Measurements from ENCODE around the gene ZNF277.

Gene ZNF277

DNA sequence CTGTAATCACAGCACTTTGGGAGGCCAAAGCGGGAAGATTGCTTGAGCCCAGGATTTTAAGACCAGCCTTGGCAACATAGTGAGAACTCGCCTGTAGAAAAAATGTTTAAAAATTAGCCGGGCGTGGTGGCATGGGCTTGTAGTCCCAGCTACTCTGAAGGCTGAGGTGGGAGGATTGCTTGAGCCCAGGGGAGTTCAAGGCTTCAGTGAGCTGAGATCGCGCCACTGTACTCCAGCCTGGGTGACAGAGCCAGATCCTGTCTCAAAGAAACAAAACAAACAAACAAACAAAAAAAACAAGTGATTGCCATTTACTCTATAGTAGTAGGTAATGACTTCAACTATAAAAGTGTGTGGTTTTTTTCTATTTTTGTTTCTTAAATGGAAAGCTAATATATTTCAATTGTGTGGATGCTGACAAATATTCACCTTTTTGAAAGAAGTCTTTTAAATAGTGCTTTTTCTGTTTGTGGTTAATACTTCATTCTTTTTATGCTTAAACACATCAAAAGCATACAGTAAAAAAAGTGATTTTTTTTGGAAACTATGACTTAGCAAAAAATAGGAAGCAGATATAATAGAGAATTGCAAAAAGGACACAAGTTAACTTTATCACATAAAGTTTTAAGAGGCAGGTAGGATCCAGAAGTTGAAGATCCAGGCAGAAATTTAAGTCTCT lies 48.4 kb downstream of the ZNF277 start:
- DNase-seq (ENCODE audit: low read depth in 2 of 2), result no peak

DNA sequence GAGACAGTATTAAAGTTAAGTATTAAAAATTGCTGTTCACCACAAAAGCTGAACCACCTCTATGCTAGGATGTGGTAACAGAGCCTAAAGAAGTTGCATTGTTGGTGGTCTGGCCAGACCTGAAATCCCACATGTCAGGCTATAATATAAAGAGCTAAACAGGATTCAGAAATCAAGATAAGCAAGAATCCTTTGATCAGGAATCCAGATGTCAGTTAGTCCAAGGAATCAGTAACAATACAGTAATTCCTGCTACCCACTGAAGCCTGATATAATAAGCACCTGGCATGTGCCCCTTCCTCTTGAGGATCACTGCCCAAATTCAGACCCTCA lies 48.9 kb downstream of the ZNF277 start:
- DNase-seq (ENCODE audit: low read depth in 2 of 2), result no peak

DNA sequence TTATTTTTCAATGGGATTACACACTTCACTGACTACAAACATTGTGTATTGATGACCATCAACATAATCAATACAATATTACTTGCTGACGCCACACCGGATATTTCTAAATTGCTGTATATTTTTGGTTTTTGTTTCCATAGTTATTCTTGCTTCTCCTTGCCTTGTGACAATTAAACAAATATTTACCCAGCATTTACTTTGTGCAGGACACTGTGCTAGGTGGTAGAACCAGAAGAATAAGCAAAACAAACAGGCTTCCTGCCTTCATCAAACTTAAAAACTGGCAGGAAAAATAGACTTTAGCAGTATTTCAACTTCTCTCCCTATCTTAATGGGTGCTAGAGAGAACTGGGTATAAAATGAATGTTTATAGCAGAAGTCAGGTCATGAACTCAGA lies 50.6 kb downstream of the ZNF277 start:
- DNase-seq (ENCODE audit: low read depth in 2 of 2), result no peak

GRCh38 chr7:112260911-112261310 lies 54.4 kb downstream of the ZNF277 start:
- no peak for DNase-seq (ENCODE audit: low read depth in 2 of 2)

- DNase-seq (ENCODE audit: low read depth in 2 of 2), result no peak
Observed at GRCh38 chr7:112262036-112262435, 55.5 kb downstream of the ZNF277 start.

DNA sequence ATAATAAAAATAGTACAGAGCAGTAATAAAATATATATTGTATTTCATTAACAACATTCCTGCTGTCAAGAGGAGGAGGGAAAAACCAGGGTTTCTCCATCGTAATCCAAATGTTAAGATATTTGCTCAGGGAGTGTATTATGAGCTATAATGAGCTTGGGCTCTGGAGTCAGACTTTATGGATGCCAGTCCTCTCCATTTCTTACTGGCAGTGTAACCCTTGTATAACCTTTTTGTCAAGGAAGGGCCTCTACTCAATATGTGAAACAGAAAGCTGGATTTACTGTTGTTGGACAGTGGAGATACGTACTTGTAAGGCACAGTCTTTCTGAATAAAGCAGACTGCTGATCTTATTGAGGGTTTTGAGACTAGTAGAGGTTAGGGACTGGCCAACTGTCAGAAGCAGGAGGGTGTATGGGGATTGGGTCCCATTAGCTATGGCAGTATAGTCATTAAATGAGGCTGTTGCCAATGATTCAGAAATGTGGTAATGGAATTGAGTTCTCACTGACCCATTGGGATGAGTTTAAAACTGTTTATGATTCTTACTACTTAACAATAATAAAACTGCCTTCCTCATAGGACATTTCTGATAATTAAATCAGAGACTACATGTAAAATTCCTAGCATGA lies 56.5 kb downstream of the ZNF277 start:
- DNase-seq (ENCODE audit: low read depth in 2 of 2), result no peak

- DNase-seq (ENCODE audit: low read depth in 2 of 2), result no peak
Observed at GRCh38 chr7:112263519-112263918, 57.0 kb downstream of the ZNF277 start.

GRCh38 chr7:112266141-112266540 lies 59.6 kb downstream of the ZNF277 start:
- no peak for DNase-seq (ENCODE audit: low read depth in 2 of 2)

DNA sequence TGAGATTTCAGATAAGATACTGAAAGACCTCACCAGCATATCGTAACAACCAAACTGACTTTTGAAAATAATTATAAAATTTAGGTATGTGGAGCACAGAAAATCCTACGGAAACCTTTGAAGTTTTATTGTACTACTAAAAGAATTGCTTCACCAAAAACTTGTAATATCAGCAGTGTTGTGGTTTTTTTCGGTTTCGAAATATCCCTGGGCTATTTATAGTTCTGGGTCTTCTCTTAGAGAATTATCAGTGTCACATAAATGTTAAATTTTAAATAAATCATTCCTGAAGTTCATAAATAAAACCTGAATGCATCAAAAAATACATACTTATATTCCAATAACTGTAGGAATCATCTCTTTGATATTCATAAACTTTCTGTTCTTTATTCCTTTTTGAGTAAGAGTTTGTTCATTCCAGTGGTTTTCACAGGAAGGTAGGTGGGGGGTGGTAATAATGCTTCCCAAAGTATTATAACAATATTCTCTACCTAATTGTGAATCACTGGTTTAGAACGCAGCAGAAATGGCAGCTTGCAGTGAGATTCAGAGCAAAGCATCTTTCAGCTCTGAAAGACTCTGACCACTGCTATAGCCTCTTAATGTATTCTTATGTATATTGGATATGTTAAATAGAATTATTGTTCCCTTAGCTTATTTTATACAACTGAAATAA lies 60.2 kb downstream of the ZNF277 start:
- DNase-seq (ENCODE audit: low read depth in 2 of 2), result no peak

GRCh38 chr7:112267944-112268691 lies 61.6 kb downstream of the ZNF277 start:
- no peak for DNase-seq (ENCODE audit: low read depth in 2 of 2)

GRCh38 chr7:112271162-112271561 lies 64.7 kb downstream of the ZNF277 start:
- DNase-seq (ENCODE audit: low read depth in 2 of 2), result no peak

- no peak for DNase-seq (ENCODE audit: low read depth in 2 of 2)
Observed at GRCh38 chr7:112272921-112273561, 66.5 kb downstream of the ZNF277 start.

DNA sequence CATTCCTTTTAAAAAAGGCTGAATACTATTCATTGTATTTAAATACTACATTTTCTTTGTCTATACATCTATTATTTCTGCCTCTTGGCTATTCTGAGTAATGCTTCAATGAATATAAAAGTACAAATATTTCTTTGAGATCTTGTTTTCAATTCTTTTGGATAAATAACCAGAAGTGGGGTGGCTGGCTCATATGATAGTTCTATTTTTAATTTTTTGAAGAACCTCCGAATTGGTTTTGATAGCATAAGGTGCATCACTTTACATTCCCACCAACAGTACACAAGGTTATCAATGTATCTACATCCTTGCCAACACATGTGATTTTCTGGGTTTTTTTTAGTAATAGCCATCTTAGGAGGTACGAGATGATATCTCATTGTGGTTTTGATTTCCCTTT lies 72.5 kb downstream of the ZNF277 start:
- DNase-seq (ENCODE audit: low read depth in 2 of 2), result no peak

- DNase-seq (ENCODE audit: low read depth in 2 of 2), result no peak
Observed at GRCh38 chr7:112280267-112280666, 73.8 kb downstream of the ZNF277 start.

- DNase-seq (ENCODE audit: low read depth in 2 of 2), result no peak
Observed at GRCh38 chr7:112282476-112283188, 76.1 kb downstream of the ZNF277 start.

DNA sequence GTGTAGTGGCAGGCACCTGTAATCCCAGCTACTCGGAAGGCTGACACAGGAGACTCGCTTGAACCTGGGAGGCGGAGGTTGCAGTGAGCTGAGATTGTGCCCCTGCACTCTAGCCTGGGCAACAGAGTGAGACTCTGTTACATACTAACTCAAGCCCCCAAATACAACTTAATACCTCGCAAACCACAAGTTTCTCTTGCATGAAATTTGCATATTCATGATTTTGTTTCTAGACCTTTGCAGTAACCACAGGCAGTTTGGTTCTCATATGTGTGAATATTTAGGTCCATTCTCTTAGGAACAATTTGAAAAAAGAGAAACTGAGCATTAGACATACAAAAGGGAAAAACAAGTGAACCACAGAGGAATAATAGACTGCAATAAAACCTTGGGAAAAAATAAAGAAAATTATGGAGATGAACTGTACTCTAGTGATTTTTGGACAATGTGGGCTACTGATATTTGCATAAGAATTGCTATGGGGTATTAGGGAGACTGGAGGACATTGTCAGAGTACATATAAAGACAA lies 77.0 kb downstream of the ZNF277 start:
- DNase-seq (ENCODE audit: low read depth in 2 of 2), result no peak

DNA sequence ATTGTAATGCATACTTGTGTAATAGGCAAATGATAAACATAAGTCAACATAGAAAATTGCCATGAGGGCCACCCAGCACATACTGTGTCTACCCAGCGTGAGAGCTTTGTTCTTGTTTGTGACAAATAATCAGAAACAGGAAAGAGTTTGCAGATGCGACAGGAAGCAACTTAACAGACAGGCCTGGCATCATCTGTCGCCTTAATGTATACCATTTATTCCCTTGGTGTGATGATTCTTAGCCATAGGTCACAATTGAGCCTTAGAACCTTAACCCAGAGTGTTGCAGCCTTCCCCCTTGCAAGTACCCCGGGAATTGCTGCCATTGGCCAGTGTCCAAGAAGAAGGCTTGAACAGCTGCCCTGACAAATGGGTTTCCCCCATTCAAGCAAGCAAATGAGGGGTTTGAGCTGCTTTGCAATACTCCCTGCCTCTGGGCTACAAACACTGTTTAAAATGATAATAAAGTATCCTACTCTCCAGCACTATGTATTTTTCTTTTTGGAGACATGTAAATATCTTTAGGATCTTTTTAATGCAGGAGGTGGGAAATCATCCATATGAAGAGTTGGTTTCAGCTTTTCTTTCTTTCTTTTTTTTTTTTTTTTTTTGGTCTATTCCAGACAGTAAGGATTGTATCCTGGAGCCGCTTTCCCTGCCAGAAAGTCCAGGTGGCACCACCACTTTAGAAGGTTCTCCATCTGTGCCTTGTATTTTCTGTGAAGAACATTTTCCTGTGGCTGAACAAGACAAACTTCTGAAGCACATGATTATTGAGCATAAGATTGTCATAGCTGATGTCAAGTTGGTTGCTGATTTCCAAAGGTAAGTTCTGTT lies 80.0 kb downstream of the ZNF277 start:
- DNase-seq (ENCODE audit: low read depth in 2 of 2), result no peak

DNA sequence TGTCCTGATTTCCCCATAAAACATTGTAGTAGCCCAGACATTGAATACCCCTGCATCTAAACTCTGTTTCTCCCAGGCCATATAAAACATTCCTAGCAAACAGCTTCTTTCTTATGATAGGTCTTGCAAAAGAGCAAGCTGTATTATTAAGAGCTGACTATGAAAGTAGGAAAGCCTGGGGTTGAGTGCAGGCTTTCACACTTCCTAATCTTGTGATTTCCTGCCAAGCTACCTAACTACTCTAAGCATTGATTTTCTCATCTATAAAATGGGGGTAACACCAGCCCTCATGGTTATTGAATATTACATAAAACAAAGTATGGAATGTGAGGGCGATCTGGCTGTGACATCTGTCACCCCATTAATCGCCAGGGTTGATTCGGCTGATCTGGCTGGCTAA lies 81.8 kb downstream of the ZNF277 start:
- DNase-seq (ENCODE audit: low read depth in 2 of 2), result no peak

DNA sequence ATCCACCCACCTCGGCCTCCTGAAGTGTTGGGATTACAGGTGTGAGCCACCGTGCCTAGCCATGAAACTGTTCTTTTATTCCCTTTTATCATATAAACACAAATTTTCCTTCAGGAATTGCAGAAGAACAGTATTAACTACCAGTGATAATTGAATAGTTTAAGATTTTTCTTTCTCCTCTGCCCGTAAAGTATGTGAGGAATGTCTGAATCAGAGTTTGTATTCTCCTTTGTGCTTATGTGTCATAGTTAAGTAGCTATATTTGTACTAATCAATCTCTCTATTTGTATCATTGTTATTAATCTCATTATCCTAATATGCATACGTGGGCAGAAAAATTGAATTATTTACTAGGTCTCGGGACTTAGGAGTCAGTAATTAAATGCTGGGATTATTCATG lies 83.6 kb downstream of the ZNF277 start:
- DNase-seq (ENCODE audit: low read depth in 2 of 2), result no peak

DNA sequence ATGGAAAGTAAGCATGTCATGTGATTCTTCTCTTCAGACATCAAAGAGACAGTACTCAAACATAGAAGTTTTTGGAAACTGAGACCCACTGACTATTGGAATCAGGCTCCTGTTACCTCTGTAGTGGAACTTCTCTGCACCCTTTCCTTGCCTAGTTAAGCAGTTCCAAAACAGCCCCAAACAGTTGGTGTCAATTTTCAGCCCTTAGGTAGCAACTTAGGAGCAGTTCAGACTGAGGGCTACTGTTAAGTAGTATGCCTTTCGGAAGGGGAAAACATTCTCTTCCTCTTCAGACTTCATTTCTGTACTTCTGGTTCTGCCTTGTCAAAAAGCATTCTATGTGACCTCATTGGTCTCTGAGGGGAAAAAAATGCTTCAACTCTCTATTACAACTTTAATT lies 85.7 kb downstream of the ZNF277 start:
- no peak for DNase-seq (ENCODE audit: low read depth in 2 of 2)
